Measurements from ENCODE around the gene BRF1.

BRF1 gene

GRCh38 chr14:105171004-105171673 lies 129.7 kb downstream of the BRF1 start:
- DNase-seq (ENCODE audit: low read depth) = no peak

GRCh38 chr14:105169776-105170655 lies 130.8 kb downstream of the BRF1 start:
- no peak for DNase-seq (ENCODE audit: low read depth)

GRCh38 chr14:105168979-105169507 lies 131.8 kb downstream of the BRF1 start:
- DNase-seq (ENCODE audit: low read depth) = no peak

- DNase-seq (ENCODE audit: low read depth) = peak; percentile 23
These were observed 132.3 kb downstream of the BRF1 start, which contains the start of gene JAG2 for GRCh38 chr14:105168496-105168978. Gene JAG2, minus strand, starts transcription at chr14:105168776. Its CDS starts 356 bp downstream, at chr14:105168420.

- DNase-seq (ENCODE audit: low read depth) = no peak
These were observed 132.7 kb downstream of the BRF1 start for GRCh38 chr14:105168093-105168420.

- DNase-seq (ENCODE audit: low read depth) = no peak
These were observed 133.3 kb downstream of the BRF1 start for GRCh38 chr14:105167303-105168092.

GRCh38 chr14:105166571-105167302 lies 134.1 kb downstream of the BRF1 start:
- DNase-seq (ENCODE audit: low read depth) = no peak

- no peak for DNase-seq (ENCODE audit: low read depth)
These were observed 134.9 kb downstream of the BRF1 start for GRCh38 chr14:105165761-105166485.

GRCh38 chr14:105165134-105165704 lies 135.6 kb downstream of the BRF1 start:
- no peak for DNase-seq (ENCODE audit: low read depth)

GRCh38 chr14:105163040-105163742 lies 137.6 kb downstream of the BRF1 start:
- no peak for DNase-seq (ENCODE audit: low read depth)

GRCh38 chr14:105162669-105162979 lies 138.2 kb downstream of the BRF1 start:
- no peak for DNase-seq (ENCODE audit: low read depth)

- DNase-seq (ENCODE audit: low read depth) = no peak
These were observed 138.7 kb downstream of the BRF1 start for GRCh38 chr14:105161964-105162668.

GRCh38 chr14:105161309-105161708 lies 139.5 kb downstream of the BRF1 start:
- DNase-seq (ENCODE audit: low read depth) = no peak

- DNase-seq (ENCODE audit: low read depth) = no peak
These were observed 140.0 kb downstream of the BRF1 start for GRCh38 chr14:105160776-105161175.

- no peak for DNase-seq (ENCODE audit: low read depth)
These were observed 141.5 kb downstream of the BRF1 start for GRCh38 chr14:105159344-105159743.

Measured in stimulated activated CD8-positive, alpha-beta memory T cell treated with anti-CD3 and anti-CD28 coated beads, Interleukin-12 subunit alpha, Interleukin-12 subunit beta, amount 100 ng/mL, for 1 hour (primary cell).